Mesenchymal stem cell (in vitro differentiated cells and primary cell): Measurements from ENCODE around the gene SLFN5.

Experiments used
- DNase-seq: peaks from one replicate; pipeline ENCODE4 v3.0.0-alpha.2; 2013
- H2AFZ ChIP-seq: one replicate; pipeline ENCODE4 v1.6.1; 2013; ENCODE audit warnings: low read depth, mild to moderate bottlenecking, control low read depth, inconsistent platforms, low read length, moderate library complexity
- H2AK5ac ChIP-seq: 2 replicates; pipeline ENCODE4 v1.6.1; 2013; ENCODE audit warnings: low read length, moderate library complexity, mild to moderate bottlenecking, inconsistent platforms; ENCODE audit not compliant: severe bottlenecking
- H2BK120ac ChIP-seq: one replicate; pipeline ENCODE4 v1.6.1; 2013; ENCODE audit warnings: low read depth, mild to moderate bottlenecking, inconsistent platforms, low read length, moderate library complexity
- H2BK12ac ChIP-seq, 2 experiments: one replicate each; pipeline ENCODE4 v1.6.1; 2013; ENCODE audit warnings: inconsistent platforms in 2 of 2, low read length in 2 of 2, mild to moderate bottlenecking in 2 of 2, moderate library complexity in 2 of 2, control low read depth in 1 of 2
- H2BK15ac ChIP-seq: one replicate; pipeline ENCODE4 v1.6.1; 2013; ENCODE audit warnings: mild to moderate bottlenecking, low read depth, inconsistent platforms; ENCODE audit not compliant: poor library complexity, severe bottlenecking
- H2BK5ac ChIP-seq: 2 replicates; pipeline ENCODE4 v1.6.1; 2013; ENCODE audit warnings: low read depth, mild to moderate bottlenecking, low read length, control low read depth, inconsistent platforms; ENCODE audit not compliant: poor library complexity, severe bottlenecking
- H3K14ac ChIP-seq, 2 experiments: one replicate each; pipeline ENCODE4 v1.6.1; 2013; ENCODE audit warnings: inconsistent platforms in 2 of 2, low read length in 2 of 2, control low read depth in 1 of 2, mild to moderate bottlenecking in 1 of 2, moderate library complexity in 1 of 2
- H3K18ac ChIP-seq, 2 experiments: one replicate each; pipeline ENCODE4 v1.6.1; 2013; ENCODE audit warnings: inconsistent platforms in 2 of 2, low read length in 2 of 2, control low read depth in 1 of 2, low read depth in 1 of 2, mild to moderate bottlenecking in 1 of 2
- H3K23ac ChIP-seq, 2 experiments: one replicate each; pipeline ENCODE4 v1.6.1; 2013; ENCODE audit warnings: inconsistent platforms in 2 of 2, low read length in 2 of 2, mild to moderate bottlenecking in 2 of 2, moderate library complexity in 2 of 2, control low read depth in 1 of 2
- H3K27ac ChIP-seq: 2 replicates; pipeline ENCODE4 v1.5.1; 2013; ENCODE audit warnings: mild to moderate bottlenecking, moderate library complexity, low read length, control low read depth, inconsistent platforms; ENCODE audit not compliant: poor library complexity, severe bottlenecking
- H3K27me3 ChIP-seq, 2 experiments: 2 replicates each; pipeline versions ENCODE4 v1.6.1 to v1.7.0; 2013; ENCODE audit warnings: low read length in 2 of 2, mild to moderate bottlenecking in 2 of 2, moderate library complexity in 2 of 2, control low read depth in 1 of 2, inconsistent platforms in 1 of 2; ENCODE audit not compliant: control insufficient read depth in 1 of 2, insufficient read depth in 1 of 2
- H3K36me3 ChIP-seq, 2 experiments: 2 replicates each; pipeline versions ENCODE4 v1.6.1 to v1.7.0; 2013; ENCODE audit warnings: low read length in 2 of 2, control low read depth in 1 of 2, inconsistent platforms in 1 of 2, low read depth in 1 of 2, mild to moderate bottlenecking in 1 of 2; ENCODE audit not compliant: insufficient read depth in 2 of 2, control insufficient read depth in 1 of 2
- H3K4ac ChIP-seq, 2 experiments: one replicate each; pipeline ENCODE4 v1.6.1; 2013; ENCODE audit warnings: inconsistent platforms in 2 of 2, low read length in 2 of 2, mild to moderate bottlenecking in 2 of 2, moderate library complexity in 2 of 2, control low read depth in 1 of 2, low read depth in 1 of 2
- H3K4me1 ChIP-seq: 2 replicates; pipeline ENCODE4 v1.6.1; 2013; ENCODE audit warnings: low read depth, low read length, control low read depth; ENCODE audit not compliant: control insufficient read depth, insufficient read depth
- H3K4me2 ChIP-seq: 2 replicates; pipeline ENCODE4 v1.6.1; 2013; ENCODE audit warnings: low read length, mild to moderate bottlenecking, inconsistent platforms; ENCODE audit not compliant: poor library complexity, severe bottlenecking
- H3K4me3 ChIP-seq, 2 experiments: 2 replicates each; pipeline versions ENCODE4 v1.5.1 to v1.7.0; 2013; ENCODE audit warnings: low read length in 2 of 2, mild to moderate bottlenecking in 2 of 2, control low read depth in 1 of 2, low read depth in 1 of 2; ENCODE audit not compliant: insufficient read depth in 1 of 2
- H3K79me1 ChIP-seq: replicated peaks from 2 replicates; pipeline ENCODE4 v1.6.1; 2013; ENCODE audit warnings: mild to moderate bottlenecking, control low read depth, low read length, inconsistent platforms; ENCODE audit not compliant: poor library complexity, severe bottlenecking
- H3K9ac ChIP-seq: 2 replicates; pipeline ENCODE4 v1.7.0; 2013; ENCODE audit warnings: mild to moderate bottlenecking, low read length, moderate library complexity
- H3K9me3 ChIP-seq: 2 replicates; pipeline ENCODE4 v1.7.0; 2013; ENCODE audit warnings: mild to moderate bottlenecking, low read length; ENCODE audit not compliant: control insufficient read depth
- H4K8ac ChIP-seq: one replicate; pipeline ENCODE4 v1.6.1; 2013; ENCODE audit warnings: inconsistent platforms, mild to moderate bottlenecking, low read length, moderate library complexity
- H4K91ac ChIP-seq: one replicate; pipeline ENCODE4 v1.6.1; 2013; ENCODE audit warnings: mild to moderate bottlenecking, low read length, inconsistent platforms
- WGBS: methylation state at CpG from one replicate; pipeline ENCODE4 v1.1.7; 2013; ENCODE audit warnings: mixed read lengths; 5-methylcytosine and 5-hydroxymethylcytosine counted together

The SLFN5 gene

DNA sequence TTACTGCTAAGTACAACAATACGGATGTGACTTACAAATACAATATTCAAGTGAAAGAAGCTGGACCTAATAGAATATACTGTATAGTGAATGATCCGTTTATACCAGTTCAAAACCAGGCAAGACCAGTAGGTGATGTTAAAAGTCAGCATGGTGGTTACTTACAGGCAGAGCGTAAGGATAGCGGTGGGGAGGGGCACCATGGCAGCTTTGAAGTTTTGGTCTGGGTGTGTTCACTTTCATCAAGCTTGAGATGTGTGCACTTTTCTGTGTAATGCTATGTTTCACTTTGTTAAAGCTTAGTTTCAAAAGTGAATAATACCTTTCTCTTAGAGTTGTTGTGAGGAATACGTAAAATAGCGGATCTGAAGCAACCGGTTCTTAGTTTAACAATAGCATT is 32.1 kb upstream of the SLFN5 start:
- 91% methylated on average over 3 of the region's 7 CpGs for WGBS
- no peak overlapping the region for H3K4ac ChIP-seq
- H3K27ac ChIP-seq, result no peak overlapping the region
- H3K79me1 ChIP-seq, result no peaks in the 10 kb centered on the region
- no peak for DNase-seq
- H3K4me2 ChIP-seq, result no peak overlapping the region
- H4K8ac ChIP-seq, result no peak overlapping the region
- H2BK120ac ChIP-seq, result no peak overlapping the region
- H3K14ac ChIP-seq, result no peak overlapping the region
- H2BK12ac ChIP-seq, result no peak overlapping the region
- no peaks in the 10 kb centered on the region for H3K9me3 ChIP-seq
- H3K4me1 ChIP-seq, result no peaks in the 10 kb centered on the region
- H3K9ac ChIP-seq, result no peak overlapping the region
- H2AK5ac ChIP-seq, result no peak overlapping the region
- H2AFZ ChIP-seq, result no peak overlapping the region
- no peak overlapping the region for H2BK5ac ChIP-seq
- no peak overlapping the region for H3K23ac ChIP-seq
- peaks cover 10 to 16% of the 10 kb centered on the region in 2 experiments for H3K27me3 ChIP-seq
- no peak overlapping the region for H2BK15ac ChIP-seq
- H4K91ac ChIP-seq, result no peak overlapping the region
- no peaks in the 10 kb centered on the region for H3K36me3 ChIP-seq
- H3K18ac ChIP-seq, result no peak overlapping the region
- H3K4me3 ChIP-seq, result no peak overlapping the region

DNA sequence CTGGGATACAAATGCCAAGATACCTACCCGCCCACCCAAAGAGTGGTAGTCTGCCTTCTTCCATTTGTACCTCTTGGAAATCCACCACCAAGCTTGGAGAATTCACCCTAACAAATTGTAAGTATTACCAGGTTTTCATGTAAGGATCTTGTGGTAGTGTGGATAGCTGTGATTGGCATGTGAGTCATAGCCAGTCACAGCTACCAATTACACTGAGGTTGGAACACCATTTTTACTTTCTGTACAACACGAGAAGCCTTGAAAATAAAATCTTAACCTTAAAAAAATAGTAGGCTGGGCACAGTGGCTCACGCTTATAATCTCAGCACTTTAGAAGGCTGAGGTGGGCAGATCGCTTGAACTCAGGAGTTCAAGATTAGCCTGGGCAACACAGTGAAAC is 30.2 kb upstream of the SLFN5 start:
- H2BK15ac ChIP-seq, result no peak overlapping the region
- no peaks in the 10 kb centered on the region for H3K36me3 ChIP-seq
- H3K79me1 ChIP-seq, result no peaks in the 10 kb centered on the region
- no peak overlapping the region for H2AFZ ChIP-seq
- DNase-seq, result no peak
- H3K4me3 ChIP-seq, result no peak overlapping the region
- no peak overlapping the region for H3K4me2 ChIP-seq
- H3K27ac ChIP-seq, result no peak overlapping the region
- no peak overlapping the region for H3K9ac ChIP-seq
- no peak overlapping the region for H2BK120ac ChIP-seq
- no peak overlapping the region for H3K18ac ChIP-seq
- H2BK5ac ChIP-seq, result no peak overlapping the region
- no peak overlapping the region for H3K23ac ChIP-seq
- no peak overlapping the region for H3K14ac ChIP-seq
- H4K8ac ChIP-seq, result no peak overlapping the region
- H3K4ac ChIP-seq, result no peak overlapping the region
- no peaks in the 10 kb centered on the region for H3K9me3 ChIP-seq
- no peak overlapping the region for H4K91ac ChIP-seq
- no peak overlapping the region for H2AK5ac ChIP-seq
- 90% methylated on average over 4 of the region's 4 CpGs for WGBS
- peaks cover 14 to 22% of the 10 kb centered on the region in 2 experiments for H3K27me3 ChIP-seq
- H2BK12ac ChIP-seq, result no peak overlapping the region
- no peaks in the 10 kb centered on the region for H3K4me1 ChIP-seq

DNA sequence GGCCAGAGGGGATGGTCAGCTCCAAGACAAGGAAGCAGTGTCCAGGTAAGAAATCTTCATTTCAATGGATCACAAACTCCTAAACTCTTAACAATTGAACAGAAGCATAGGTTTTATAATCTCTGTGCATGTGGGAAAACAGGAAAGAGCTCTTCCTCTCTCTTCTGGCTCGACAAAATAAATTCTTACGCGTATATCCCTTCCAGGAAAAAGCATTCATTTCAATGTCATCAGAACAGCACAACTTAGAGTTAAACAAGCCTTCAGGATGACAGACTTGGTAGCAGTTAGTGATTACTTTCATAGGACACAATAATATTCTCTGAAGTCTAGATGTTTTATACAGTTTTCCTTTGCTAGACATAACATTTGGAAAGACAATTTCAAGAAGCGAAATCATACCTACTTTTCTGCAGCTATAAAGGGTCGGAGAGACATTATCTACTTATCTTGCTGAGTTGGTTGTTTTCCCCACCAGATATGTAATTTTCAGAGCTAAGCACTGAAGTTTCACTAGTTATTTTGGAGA is 29.4 kb upstream of the SLFN5 start:
- 82% methylated on average over 5 of the region's 5 CpGs for WGBS
- Histone ChIP-seq H3K9me3 (no peaks in the 10 kb centered on the region), H3K27me3 (peaks cover 14 to 22% of the 10 kb centered on the region in 2 experiments), H2BK12ac (no peak overlapping the region), H3K36me3 (no peaks in the 10 kb centered on the region), H3K14ac (no peak overlapping the region), H3K4ac (no peak overlapping the region), H2AFZ (no peak overlapping the region), H3K4me3 (no peak overlapping the region), H4K8ac (no peak overlapping the region), H3K18ac (no peak overlapping the region), H3K4me2 (no peak overlapping the region), H3K79me1 (no peaks in the 10 kb centered on the region), H3K4me1 (no peaks in the 10 kb centered on the region), H2BK120ac (peak overlapping the region; percentile 15), H2BK5ac (no peak overlapping the region), H3K9ac (no peak overlapping the region), H3K23ac (no peak overlapping the region), H4K91ac (no peak overlapping the region), H3K27ac (no peak overlapping the region), H2BK15ac (no peak overlapping the region), H2AK5ac (no peak overlapping the region)
- no peak for DNase-seq

DNA sequence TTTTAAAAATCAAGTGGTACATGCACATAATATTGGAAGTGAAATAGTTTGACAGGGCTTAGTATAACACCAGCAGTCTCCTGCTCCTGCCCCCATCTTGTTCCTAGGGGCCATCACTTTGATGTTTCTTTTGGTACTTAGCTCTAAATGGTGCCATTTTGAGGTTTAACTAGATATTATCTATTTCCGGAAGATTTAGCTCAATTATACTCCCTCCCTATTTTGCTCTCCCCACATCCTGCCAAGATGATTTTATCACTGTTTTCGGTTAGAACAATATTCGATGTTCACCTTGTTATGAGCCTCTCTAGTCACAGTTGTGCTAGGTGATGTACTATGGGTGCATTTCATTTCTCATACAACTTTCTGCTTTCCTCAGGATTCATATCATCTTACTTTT is 28.7 kb upstream of the SLFN5 start:
- WGBS, result no CpG with 5 or more reads among the region's 3 CpGs
- no peak for DNase-seq
- Histone ChIP-seq H3K4me1 (no peaks in the 10 kb centered on the region), H3K36me3 (no peaks in the 10 kb centered on the region), H3K18ac (no peak overlapping the region), H3K23ac (no peak overlapping the region), H3K4ac (no peak overlapping the region), H3K4me2 (no peak overlapping the region), H2BK12ac (no peak overlapping the region), H2AFZ (no peak overlapping the region), H4K91ac (no peak overlapping the region), H3K9me3 (no peaks in the 10 kb centered on the region), H3K27me3 (peaks cover 14 to 22% of the 10 kb centered on the region in 2 experiments), H2BK120ac (no peak overlapping the region), H2AK5ac (no peak overlapping the region), H3K27ac (no peak overlapping the region), H4K8ac (no peak overlapping the region), H2BK5ac (no peak overlapping the region), H2BK15ac (no peak overlapping the region), H3K14ac (no peak overlapping the region), H3K9ac (no peak overlapping the region), H3K79me1 (no peaks in the 10 kb centered on the region), H3K4me3 (no peak overlapping the region)
